Activated CD8-positive, alpha-beta memory T cell treated with anti-CD3 and anti-CD28 coated beads, Interleukin-2, amount 50 U/mL, for 1 hour (primary cell): ENCODE data around the gene SDK1.

Experiments used
- DNase-seq: peaks from one replicate; pipeline ENCODE4 v3.0.0-alpha.2; 2020; ENCODE audit errors: extremely low read depth

The SDK1 gene

DNA sequence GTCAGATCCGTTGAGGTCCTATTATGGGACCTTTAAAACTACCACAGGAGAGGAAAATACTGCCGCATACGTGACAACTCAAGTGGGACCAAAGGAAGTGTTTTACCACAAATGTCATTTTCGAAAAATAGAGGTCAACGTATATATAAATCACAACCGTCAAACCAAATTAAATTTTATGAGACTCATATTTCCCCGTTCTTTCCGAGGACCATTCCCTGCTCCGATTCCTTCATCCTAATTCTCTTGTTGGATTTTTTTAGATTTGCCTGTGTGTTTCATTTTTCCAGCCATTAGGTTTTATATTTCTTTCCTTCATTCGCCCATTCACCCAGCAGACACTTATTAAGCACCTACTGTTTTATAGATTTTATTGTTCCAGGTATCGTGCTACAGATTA lies 797.1 kb downstream of the SDK1 start:
- DNase-seq = no peak

DNA sequence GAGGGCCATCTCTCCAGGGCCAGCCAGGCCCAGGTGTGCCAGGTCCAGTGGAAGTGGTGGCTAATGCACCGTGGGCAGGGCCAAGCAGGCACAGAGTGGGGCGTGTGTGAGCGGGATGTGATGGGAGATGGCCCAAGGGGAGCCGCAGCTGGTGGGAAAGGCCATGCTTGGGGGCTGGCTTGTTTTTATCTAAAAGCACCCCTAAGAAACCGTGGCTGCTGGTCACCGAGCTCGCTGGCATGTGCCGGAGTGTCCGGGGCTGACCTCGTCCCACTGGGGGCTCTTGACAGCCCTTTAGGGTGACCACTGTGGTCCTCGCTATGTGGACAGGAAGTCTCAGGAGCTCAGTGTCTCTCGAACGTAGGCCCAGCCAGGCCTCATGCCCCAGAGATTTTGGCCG lies 798.6 kb downstream of the SDK1 start:
- DNase-seq = no peak

DNA sequence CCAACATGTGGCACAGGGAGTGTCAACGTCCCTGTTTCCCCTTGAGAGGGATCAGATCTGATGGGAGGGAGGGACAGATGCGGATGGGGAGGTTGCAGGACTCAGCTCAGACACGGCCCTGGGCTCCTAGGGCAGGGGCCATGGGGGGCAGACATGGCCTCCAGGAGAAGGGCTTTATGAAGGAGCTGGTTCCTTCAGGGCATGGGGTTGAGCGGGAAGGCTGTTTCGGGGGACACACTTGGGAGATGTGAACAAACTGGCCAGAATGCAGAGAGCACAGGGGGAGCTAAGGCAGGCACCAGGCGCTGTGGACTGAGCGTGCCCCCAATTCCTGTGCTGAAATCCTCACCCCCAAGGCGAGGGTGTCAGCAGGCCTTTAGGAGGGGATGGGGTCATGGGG lies 799.1 kb downstream of the SDK1 start:
- DNase-seq = no peak

DNA sequence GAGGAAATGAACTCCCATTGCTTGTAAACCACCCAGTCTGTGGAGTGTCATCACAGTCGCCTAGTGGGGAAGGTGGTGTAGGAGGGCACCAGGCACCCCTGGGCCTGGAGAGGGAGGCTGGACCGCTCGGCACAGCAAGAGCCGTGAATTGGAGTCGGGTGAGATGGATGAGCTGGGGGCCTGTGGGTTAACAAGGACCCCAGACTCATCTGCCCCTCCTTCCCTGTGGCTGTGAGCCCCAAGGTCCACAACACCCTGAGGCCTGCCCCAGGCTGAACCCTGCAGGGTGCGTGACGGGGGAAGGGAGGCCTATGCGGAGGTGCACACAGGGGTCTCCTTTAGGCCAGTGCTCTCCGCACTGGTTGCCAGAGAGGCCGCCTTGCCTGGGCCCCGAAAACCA lies 799.6 kb downstream of the SDK1 start:
- DNase-seq = no peak

DNA sequence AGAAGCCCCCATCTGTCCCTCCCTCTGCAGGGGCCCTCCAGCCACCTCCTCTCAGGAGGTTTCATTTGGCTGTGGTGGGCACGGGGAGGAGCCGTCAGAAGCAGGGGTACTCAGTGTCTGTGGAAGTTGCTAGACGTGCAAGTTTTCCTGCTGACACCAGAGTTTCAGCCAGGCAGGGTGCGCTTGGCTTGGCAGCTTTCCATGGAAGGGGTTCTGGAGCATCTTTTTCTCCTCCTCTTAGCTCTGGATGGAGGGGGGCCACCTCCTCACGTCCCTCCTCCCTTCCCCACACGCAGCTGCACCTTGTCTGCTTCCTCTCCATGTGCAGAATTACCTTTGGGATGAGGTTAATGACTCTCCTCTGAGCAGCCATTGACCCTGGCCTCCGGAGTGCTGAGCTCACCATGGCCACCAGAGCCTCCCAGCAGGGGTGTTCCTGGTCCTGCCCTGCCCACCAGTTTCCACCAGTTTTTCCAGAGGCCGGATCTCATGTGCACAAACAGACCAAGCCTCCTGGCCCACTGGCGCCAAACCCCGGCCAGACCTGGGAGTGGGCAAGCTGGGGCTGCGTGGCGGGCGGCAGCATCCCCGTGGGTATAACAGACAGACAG lies 801.3 kb downstream of the SDK1 start:
- no peak for DNase-seq

DNA sequence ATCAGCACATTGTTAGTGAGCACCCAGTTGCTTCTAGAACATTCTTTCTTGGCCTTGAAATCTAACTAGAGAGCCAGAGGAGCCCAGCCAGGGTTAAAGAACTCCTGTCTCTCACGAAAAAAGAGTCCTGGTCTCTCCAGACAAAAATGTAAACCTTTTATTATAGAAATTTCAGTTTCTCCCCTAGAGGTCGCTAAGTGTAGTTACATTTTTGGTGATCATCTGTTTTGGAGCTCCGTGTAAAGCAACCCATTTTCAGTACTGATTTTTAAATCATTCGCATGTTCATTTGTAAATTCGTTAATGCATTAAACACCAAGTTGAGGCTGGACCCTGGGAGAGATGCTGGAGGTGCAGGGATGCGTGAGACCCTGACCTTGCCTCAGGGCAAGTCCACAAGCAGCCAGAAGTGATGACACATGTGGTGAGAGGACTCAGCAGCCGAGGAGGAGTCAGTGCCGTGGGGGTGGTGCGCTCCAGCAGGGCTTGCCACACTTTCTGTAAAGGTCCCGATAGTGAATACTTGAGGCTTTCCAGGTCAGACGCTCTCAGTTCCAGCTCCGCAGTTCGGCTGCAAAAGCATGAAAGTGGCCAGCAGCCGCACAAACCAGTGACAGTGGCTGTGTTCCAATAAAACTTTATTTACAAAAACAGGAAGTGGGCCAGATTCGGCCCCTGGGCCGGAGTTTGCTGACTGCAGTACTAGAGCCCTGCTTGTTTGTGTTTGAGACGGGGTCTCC lies 802.5 kb downstream of the SDK1 start:
- no peak for DNase-seq

DNA sequence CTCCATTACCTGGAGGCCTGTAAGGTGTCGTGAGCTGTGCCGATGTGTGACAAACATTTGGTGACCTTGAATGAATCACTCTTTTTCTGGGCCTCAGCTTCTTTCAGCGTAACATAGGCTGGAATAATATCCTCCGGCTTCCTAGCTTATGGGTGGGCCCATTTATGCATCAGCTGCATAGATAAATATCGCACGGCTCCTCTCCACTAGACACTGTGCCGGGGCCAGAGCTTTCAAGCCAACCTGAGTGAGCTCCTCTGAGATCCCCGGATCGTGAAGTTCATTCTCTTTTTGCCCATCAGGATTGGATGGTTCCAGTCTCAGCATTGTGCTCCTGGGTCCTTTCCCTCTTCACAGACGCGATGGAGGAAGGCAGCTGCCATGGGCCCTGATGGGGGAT lies 806.8 kb downstream of the SDK1 start:
- DNase-seq = no peak

DNA sequence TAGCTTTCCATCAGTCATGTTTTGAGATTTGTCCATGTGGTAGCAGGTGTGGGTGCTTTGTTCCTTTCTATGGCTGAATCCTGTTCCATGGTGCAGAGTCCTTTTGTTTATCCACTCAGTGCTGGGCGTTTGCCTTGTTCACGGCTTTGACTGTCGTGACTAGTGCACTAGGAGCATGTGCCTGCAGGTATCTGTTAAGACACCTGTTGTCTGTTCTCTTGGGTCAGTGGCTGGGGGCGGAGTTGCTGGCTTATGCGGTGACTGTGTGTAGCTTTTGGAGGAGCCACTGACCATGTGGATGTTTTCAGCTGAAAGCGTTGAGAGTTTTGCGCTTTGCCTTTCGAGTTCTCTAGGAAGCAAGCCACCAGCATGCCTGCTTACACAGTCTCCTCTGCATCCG lies 807.9 kb downstream of the SDK1 start:
- DNase-seq = no peak

DNA sequence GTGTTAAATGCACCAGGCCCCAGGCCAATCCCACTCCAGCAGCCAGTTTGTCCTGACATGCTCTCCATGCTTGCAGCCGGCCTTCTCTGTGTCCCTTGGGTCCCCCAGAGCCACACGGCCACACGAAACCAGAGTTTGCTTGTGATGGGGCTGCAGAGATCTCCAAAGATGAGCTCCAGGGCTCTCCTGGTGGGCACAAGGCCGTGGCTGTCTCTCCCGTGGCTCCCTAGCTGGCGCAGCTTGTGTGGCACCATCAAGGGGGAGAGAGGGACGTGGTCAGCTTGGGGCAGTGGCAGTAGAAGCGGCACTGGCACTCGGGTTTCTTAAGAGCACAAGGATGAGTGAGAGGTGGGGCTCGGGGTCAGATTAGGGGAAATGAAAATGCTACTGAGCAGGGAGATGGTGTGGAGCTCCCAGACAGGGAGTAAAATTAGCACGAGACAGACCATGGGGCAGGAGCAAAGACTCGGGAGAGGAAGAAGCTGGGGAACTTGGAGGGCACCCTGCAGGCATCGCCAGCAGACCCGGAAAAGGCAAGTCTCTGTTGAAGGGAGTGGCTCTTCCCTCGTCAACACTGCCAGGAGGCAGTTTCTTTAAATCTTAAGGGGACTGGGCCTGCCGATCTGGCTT lies 808.5 kb downstream of the SDK1 start:
- DNase-seq = no peak

DNA sequence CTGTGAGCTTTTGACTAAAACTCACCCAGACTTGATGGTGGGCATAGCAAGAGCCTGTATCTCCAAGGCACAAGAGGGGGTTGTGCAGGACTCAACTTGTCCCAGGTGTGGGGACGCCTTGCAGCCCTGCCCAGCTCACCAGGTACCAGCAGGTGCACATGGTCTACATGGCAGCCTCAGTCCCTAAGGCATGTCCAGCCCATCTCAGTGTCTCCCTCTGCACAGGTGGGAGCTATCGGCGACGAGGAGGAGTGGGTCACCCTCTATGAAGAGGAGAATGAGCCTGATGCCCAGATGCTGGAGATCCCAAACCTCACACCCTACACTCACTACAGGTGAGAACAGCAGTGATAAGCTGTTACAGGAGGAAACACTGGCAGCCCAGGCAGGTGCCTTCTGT lies 809.4 kb downstream of the SDK1 start:
- no peak for DNase-seq

DNA sequence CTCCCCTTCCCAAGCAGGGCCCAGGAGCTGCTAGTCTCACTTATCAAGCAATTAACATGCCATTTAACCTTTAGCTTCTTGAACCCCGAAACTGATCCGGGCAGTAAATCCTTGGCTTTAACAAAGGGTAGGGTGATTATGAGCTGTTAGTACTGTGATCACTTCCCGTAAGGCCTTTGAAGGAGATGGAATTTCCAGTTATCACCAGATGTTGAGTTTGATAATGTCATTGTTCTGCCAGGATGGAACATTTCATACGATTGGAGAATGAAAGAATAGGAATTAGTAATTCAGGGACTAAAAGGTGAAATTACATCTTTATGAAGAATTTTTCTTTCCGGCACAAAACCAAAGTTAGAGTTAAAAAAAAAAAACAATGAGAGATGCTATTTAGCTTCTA lies 810.1 kb downstream of the SDK1 start:
- DNase-seq = no peak

DNA sequence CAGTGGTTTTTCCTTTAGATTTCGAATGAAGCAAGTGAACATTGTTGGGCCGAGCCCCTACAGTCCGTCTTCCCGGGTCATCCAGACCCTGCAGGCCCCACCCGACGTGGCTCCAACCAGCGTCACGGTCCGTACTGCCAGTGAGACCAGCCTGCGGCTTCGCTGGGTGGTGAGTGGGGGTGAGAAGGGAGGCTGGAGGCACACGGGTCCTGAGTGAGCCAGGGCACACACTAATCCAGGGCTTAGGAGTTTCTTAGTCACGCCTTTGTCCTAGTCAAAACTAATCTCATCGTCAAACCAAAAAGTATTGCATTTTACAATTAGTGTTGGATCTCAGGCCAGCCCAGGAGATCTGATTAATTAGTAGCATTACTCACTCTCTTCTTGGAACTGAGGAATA lies 812.2 kb downstream of the SDK1 start:
- DNase-seq = no peak

DNA sequence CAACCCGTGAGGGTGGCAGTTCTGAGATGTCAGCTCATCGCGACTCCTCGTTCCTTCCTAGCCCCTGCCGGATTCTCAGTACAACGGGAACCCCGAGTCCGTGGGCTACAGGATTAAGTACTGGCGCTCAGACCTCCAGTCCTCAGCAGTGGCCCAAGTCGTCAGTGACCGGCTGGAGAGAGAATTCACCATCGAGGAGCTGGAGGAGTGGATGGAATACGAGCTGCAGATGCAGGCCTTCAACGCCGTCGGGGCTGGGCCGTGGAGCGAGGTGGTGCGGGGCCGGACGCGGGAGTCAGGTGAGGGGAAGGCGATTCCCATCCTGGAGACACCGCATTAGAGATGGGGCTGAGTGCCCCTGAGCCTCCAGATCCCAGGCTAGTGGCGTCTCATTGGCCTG lies 812.9 kb downstream of the SDK1 start:
- DNase-seq = no peak

DNA sequence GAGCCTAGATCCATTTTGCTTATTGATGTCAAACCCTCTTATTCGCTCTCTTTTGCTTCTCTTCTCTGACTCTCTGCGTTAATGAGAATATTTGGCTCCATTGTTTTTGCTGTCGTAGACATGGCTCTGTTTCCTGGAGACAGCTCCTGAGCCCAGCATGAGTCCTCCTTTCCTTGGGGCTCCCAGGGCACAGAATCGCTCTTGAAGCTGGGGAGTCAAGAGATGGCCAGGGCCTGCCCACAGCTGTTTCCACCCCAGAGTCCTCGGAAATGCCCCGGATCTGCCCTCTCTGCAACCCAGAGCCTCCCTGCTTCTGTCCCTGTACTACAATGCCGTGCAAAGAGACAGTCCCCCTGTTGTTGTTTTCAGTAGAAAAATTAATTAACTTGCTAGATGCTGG lies 814.4 kb downstream of the SDK1 start:
- DNase-seq = no peak

DNA sequence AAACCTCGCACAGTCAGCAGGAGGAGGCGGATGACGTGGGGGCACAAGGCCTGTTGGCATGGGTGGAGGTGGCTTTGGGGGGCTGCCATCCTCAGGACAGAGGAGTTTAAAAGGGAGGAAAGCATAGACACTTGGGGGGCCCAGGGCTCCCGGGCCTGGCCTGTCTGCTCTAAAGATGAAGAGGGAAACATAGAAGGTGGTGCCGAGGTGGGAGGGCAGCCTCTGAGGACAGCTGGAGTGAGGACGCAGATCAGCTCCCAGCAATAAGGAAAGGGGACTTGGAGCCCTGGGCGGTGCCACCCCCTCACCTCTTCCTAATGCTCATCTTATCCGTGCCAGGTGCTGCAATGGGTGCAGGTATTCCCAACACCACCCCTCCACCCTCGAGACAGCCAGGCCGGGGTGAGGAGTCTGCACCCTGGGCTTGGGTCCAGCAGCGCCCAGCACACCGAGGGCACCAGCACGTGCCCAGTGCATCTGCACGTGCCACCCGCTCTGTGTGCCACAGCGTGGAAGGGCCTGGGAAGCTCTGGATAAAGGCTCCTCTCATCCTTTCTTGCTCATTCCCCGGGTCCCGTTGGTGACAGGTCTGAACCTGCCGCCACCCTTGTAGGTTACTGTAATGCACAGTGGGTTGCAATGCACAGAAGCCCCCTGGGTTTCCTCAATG lies 815.0 kb downstream of the SDK1 start:
- DNase-seq = no peak

DNA sequence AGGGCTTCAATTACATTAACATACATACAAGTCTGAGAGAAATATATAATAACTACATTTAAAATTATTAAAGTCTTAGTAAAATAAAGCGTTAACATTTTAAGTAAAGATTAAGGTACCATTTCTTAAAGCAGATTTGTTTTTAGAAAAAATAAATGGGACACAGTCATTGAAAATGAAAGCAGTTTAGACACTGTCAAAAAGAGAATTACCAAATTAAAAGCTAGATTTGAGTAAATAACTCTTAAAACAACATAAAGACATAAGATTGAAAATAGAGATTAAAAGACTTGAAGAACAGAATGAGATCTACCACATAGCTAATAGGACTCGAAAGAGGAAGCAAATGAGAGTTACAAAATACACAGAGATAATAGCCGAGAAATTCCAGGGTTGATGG lies 818.8 kb downstream of the SDK1 start:
- DNase-seq = no peak

DNA sequence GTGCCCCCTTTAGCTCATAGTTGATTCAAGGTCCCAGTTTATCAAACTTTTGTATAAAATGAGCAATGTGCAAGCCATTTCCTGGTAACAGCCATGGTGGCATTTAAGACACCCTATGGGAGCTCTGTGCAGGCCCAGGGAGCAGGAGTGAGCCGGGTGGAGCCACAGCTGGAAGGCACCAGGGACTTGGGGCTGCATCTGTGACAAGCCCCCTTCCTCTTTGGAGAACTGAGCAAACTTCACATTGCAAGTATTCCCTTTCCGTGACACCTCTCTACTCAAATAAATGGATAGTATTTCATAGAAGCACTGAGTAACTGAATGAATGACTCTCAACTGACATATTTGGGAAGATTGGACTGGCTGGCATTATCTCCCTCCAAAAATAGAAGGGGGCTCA lies 822.3 kb downstream of the SDK1 start:
- no peak for DNase-seq

DNA sequence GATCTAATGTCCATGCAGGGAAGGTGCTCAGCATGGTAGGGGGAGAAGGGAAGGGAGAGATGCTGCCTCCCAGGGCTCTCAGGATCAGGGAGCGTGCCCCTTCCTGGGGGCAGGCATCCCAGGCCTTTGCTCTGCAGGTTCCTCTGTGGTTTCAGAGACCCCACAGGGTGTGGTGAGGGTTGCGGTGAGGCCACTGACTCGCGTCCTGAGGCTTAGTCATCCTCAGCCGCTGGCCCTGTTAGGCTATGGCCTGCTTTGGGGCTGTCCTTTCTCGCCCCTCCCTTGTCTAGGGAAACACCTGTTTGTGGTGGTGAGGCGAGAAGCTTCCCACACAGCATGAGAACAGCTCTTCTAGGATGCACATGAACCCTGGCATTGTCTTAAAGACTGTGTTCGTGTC lies 822.8 kb downstream of the SDK1 start:
- no peak for DNase-seq

DNA sequence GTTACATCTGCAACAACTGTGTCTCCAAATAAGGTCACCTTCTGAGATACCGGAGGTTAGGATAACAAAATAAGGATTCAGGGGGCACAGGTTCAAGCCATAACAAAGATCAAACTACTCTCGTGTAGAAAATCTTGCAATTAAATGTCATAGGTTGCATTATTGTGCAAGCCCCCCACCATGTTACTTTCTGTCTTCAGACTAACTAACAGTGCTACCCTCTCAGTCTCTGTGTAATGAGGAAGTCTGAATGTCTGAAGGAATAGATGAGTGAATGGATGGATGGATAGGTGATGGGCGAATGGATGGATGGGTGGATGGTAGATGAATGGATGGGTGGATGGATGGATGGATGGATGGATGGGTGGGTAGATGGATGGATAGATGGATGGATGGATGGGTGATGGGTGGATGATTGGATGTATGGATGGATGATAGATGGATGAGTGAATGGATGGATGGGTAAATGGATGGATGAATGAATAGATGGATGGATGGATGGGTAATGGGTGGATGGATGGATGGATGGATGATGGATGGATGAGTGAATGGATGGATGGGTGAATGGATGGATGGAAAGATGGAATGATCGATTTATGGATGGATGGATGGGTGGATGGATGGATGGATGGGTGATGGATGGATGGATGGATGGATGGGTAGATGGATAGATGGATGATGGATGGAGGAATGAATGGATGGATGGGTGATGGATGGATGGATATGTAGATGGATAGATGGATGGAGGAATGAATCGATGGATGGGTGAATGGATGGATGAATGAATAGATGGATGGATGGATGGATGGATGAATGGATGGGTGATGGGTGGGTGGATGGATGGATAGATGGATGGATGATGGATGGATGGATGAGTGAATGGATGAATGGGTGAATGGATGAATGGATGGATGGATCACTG lies 823.8 kb downstream of the SDK1 start:
- DNase-seq = no peak

DNA sequence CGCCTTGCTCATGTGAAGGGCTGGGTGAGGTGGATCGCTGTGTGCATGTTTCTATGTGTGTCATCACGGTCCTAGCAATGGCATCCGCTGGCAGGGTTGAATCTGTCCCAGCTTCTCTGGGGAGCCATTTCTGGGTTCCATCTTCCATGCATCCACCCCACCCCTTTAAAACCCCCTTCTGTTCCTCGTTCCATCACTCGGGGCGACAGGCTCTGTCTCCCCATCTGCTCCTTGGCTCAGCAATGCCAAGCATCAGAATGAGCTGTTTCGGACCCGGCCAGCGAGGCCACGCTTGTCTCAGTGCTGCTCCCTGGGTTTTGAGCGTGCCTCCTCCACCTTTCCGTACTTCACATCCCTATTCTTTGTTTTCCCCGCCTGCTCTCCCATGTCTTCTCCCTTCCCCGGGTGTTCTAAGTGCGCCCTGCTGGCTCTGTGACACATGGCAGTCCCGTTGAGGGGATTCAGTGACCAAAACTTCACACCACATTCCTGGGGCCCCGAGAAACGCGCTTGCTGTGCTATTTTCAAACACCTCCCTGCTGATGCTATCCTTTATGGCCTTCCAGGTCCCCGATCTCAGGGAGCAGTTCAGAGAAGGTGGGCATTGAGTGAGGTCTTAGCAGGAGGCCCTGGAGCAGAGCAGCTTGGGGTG lies 827.0 kb downstream of the SDK1 start:
- DNase-seq = no peak

DNA sequence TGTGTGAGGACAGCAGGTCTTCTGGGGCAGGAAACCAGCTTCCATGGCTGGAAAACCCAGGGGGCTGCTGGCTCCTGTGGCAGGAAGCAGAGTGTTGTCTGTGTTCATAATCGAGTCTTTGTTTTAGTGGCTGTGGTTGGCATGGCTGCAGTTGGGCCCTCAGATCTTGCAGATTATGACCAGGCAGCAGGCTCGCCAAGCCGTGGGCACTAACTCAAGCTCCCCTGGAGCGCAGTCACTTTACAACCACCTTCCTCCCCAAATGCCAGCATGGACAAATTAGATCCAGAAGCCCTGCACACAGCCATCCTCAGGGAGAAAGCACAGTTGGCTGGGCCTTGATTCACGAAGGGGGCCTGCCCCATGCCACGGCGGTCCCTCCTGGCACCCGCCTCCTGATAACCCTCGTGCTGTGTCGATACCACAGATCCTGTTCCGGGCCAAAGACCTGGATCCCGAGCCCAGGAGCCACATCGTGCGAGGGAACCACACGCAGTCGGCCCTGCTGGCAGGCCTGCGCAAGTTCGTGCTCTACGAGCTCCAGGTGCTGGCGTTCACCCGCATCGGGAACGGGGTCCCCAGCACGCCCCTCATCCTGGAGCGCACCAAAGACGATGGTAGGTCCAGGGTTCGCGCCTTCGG lies 828.5 kb downstream of the SDK1 start:
- DNase-seq = no peak
